ENCODE data around the gene HINT3.

- TF ChIP-seq CTCF (conservative IDR thresholded peaks at IDR 0.05; ENCODE audit: low read length) (no peak), EZH2phosphoT487 (IDR thresholded peaks at IDR 0.05; ENCODE audit: borderline replicate concordance) (no peak)
Observed at GRCh38 chr6:125944896-125945295, 11.7 kb upstream of the HINT3 start.
